ENCODE measurements around the gene TAGAP.
"Not testable (repeated sequence)": the region's sequence is repeated elsewhere in the genome, so short reads cannot be mapped to it uniquely, and the experiment has no call there.

TAGAP gene

GRCh38 chr6:158991017-158991723 lies 53.6 kb downstream of the TAGAP start:
- no peak overlapping the region for H3K9ac ChIP-seq (ENCODE audit: low read length in 2 of 2)
- H3K4me3 ChIP-seq (ENCODE audit: low read length in 2 of 2), result no peak overlapping the region
- H3K9me3 ChIP-seq (ENCODE audit: control insufficient read depth in 2 of 2, low read length in 2 of 2), result no peaks in the 10 kb centered on the region
- no peaks in the 10 kb centered on the region for H3K27me3 ChIP-seq (ENCODE audit: control insufficient read depth in 1 of 2, insufficient read depth in 2 of 2, low read length in 2 of 2)
- H3K4me1 ChIP-seq (ENCODE audit: control insufficient read depth, insufficient read depth, low read length), result no peaks in the 10 kb centered on the region
- no peak overlapping the region for H3K27ac ChIP-seq (ENCODE audit: low read length)
- H3K36me3 ChIP-seq (ENCODE audit: control insufficient read depth in 2 of 2, insufficient read depth in 2 of 2, low read length in 2 of 2), result peaks cover 0 to 2% of the 10 kb centered on the region in 2 donors

- H3K27ac ChIP-seq (ENCODE audit: low read length); H3K4me3 ChIP-seq (ENCODE audit: low read length in 2 of 2); H3K4me1 ChIP-seq (ENCODE audit: control insufficient read depth, insufficient read depth, low read length); H3K36me3 ChIP-seq (ENCODE audit: control insufficient read depth in 2 of 2, insufficient read depth in 2 of 2, low read length in 2 of 2); H3K9me3 ChIP-seq (ENCODE audit: control insufficient read depth in 2 of 2, low read length in 2 of 2); H3K9ac ChIP-seq (ENCODE audit: low read length in 2 of 2); H3K27me3 ChIP-seq (ENCODE audit: control insufficient read depth in 1 of 2, insufficient read depth in 2 of 2, low read length in 2 of 2): not testable (repeated sequence)
These were observed 55.1 kb downstream of the TAGAP start for GRCh38 chr6:158989711-158990110.

GRCh38 chr6:158988477-158988876 lies 56.3 kb downstream of the TAGAP start:
- no peak overlapping the region for H3K9ac ChIP-seq (ENCODE audit: low read length in 2 of 2)
- no peaks in the 10 kb centered on the region for H3K27me3 ChIP-seq (ENCODE audit: control insufficient read depth in 1 of 2, insufficient read depth in 2 of 2, low read length in 2 of 2)
- H3K36me3 ChIP-seq (ENCODE audit: control insufficient read depth in 2 of 2, insufficient read depth in 2 of 2, low read length in 2 of 2), result peaks cover 0 to 2% of the 10 kb centered on the region in 2 donors
- H3K4me1 ChIP-seq (ENCODE audit: control insufficient read depth, insufficient read depth, low read length), result no peaks in the 10 kb centered on the region
- no peak overlapping the region for H3K4me3 ChIP-seq (ENCODE audit: low read length in 2 of 2)
- no peak overlapping the region for H3K27ac ChIP-seq (ENCODE audit: low read length)
- no peaks in the 10 kb centered on the region for H3K9me3 ChIP-seq (ENCODE audit: control insufficient read depth in 2 of 2, low read length in 2 of 2)

DNA sequence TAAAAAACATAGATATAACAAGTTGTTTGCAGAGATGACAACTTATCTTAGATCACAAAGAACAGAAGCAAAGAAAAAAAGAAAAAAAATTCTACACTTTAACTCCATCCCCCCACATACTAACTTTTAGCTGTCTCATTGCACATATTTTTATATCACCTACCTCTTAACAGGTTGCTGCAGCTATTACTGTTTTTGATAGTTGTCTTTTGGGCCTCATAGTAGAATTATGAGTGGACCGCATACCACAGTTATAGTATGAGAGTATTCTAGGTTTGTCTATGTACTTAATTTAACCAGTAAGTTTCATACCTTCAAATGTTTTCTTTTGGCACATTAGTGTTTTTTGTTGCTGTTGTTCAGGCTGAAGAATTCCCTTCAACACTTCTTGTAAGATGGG lies 57.1 kb downstream of the TAGAP start:
- H3K27ac ChIP-seq (ENCODE audit: low read length), result no peak overlapping the region
- no peaks in the 10 kb centered on the region for H3K9me3 ChIP-seq (ENCODE audit: control insufficient read depth in 2 of 2, low read length in 2 of 2)
- peaks cover 0 to 2% of the 10 kb centered on the region in 2 donors for H3K36me3 ChIP-seq (ENCODE audit: control insufficient read depth in 2 of 2, insufficient read depth in 2 of 2, low read length in 2 of 2)
- H3K27me3 ChIP-seq (ENCODE audit: control insufficient read depth in 1 of 2, insufficient read depth in 2 of 2, low read length in 2 of 2), result no peaks in the 10 kb centered on the region
- no peak overlapping the region for H3K9ac ChIP-seq (ENCODE audit: low read length in 2 of 2)
- H3K4me3 ChIP-seq (ENCODE audit: low read length in 2 of 2), result no peak overlapping the region
- no peaks in the 10 kb centered on the region for H3K4me1 ChIP-seq (ENCODE audit: control insufficient read depth, insufficient read depth, low read length)
